CD4-positive, CD25-positive, alpha-beta regulatory T cell (primary cell): ENCODE measurements around the gene IFI44. TPM values are rescaled to one million over a fixed set of nuclear protein-coding genes. Genes with fewer than 3 reads are reported as not detected.

Experiments used
- ATAC-seq, 2 donors: fragments of 150-1000 bp; cut with Tn5 transposase; one replicate each; pipeline ENCODE4 v1.10.0; 2021; ENCODE audit warnings: low read depth in 2 of 2, moderate number of reproducible peaks in 2 of 2, moderate library complexity in 1 of 2
- DNase-seq, 3 donors: peaks; one replicate each; pipeline versions ENCODE4 v3.0.0 to v3.0.0-alpha.2; 2012 to 2022; ENCODE audit warnings: mixed read lengths in 1 of 3
- H3K27ac ChIP-seq: one replicate; pipeline ENCODE4 v1.7.0; 2013; ENCODE audit warnings: mild to moderate bottlenecking, low read length; ENCODE audit not compliant: insufficient read depth, poor library complexity, severe bottlenecking
- H3K27me3 ChIP-seq: one replicate; pipeline ENCODE4 v1.7.0; 2013; ENCODE audit warnings: low read length; ENCODE audit not compliant: control insufficient read depth, insufficient read depth
- H3K36me3 ChIP-seq: one replicate; pipeline ENCODE4 v1.7.0; 2013; ENCODE audit warnings: mild to moderate bottlenecking, low read length, moderate library complexity; ENCODE audit not compliant: control insufficient read depth, insufficient read depth
- H3K4me1 ChIP-seq: 2 replicates; pipeline ENCODE4 v1.7.0; 2013; ENCODE audit warnings: mild to moderate bottlenecking, low read length; ENCODE audit not compliant: insufficient read depth, control insufficient read depth, poor library complexity, severe bottlenecking
- H3K4me3 ChIP-seq: one replicate; pipeline ENCODE4 v1.7.0; 2013; ENCODE audit warnings: low read depth, mild to moderate bottlenecking, low read length, moderate library complexity
- H3K9me3 ChIP-seq, 2 experiments: 1 replicate in 1 of 2; 2 replicates in 1 of 2; pipeline ENCODE4 v1.7.0; 2013; ENCODE audit warnings: low read length in 2 of 2, mild to moderate bottlenecking in 1 of 2, moderate library complexity in 1 of 2; ENCODE audit not compliant: control insufficient read depth in 2 of 2
- H3K27ac Mint-ChIP-seq, 3 donors: one replicate each; pipeline ENCODE4 v1.8.0; 2020 to 2022; ENCODE audit warnings: mild to moderate bottlenecking in 3 of 3, mixed read lengths in 3 of 3, moderate library complexity in 2 of 3
- H3K27me3 Mint-ChIP-seq: one replicate; pipeline ENCODE4 v1.8.0; 2022; ENCODE audit warnings: mild to moderate bottlenecking, mixed read lengths
- H3K36me3 Mint-ChIP-seq: one replicate; pipeline ENCODE4 v1.8.0; 2020; ENCODE audit warnings: mixed read lengths
- H3K4me1 Mint-ChIP-seq, 4 donors: one replicate each; pipeline ENCODE4 v1.8.0; 2020 to 2022; ENCODE audit warnings: mixed read lengths in 4 of 4, mild to moderate bottlenecking in 1 of 4
- H3K4me3 Mint-ChIP-seq, 4 donors: one replicate each; pipeline ENCODE4 v1.8.0; 2020 to 2022; ENCODE audit warnings: mild to moderate bottlenecking in 4 of 4, mixed read lengths in 4 of 4, moderate library complexity in 3 of 4
- H3K9me3 Mint-ChIP-seq, 7 donors: one replicate each; pipeline ENCODE4 v1.8.0; 2020 to 2022; ENCODE audit warnings: mixed read lengths in 7 of 7, mild to moderate bottlenecking in 3 of 7, moderate library complexity in 2 of 7
- polyA plus RNA-seq, 4 donors: library from polyadenylated mRNA; unstranded; fragments of 300-500 nt; fragmentation: Illumina TruSeq; gene quantifications; one replicate each; pipeline ENCODE4 v1.2.3, GENCODE V29; 2021
- total RNA-seq: library from RNA; stranded (reverse); gene quantifications from one replicate; pipeline ENCODE4 v1.2.3, GENCODE V29; 2022

The IFI44 gene
- total and polyA plus RNA-seq, 5 donors from 2014 or later = 10.2 to 53.9 (median 21.3) TPM

DNA sequence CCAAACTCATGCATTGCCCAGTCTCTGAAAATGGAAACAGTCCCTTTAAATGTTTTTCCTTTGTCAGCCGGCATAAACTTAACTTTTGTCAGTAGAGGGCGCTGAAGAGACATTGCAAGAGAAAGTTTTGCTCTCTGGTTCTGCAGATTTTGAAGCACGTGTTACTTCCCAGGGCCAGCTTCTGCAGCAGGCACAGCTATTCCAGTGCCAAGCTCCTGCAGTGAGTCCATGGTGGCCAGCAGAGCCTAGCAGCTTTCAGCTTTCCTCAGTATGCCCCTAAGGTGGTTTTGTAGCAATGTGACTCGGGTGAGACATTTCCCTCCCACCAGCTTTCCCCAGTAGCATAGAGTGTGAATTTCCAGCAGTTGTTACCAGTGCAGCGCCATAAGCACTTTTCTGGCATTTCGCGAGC lies 32.0 kb upstream of the IFI44 start:
- peaks cover 6 to 44% (median 29%) of the 10 kb centered on the region in 4 donors for H3K4me1 Mint-ChIP-seq
- H3K27me3 Mint-ChIP-seq = no peaks in the 10 kb centered on the region
- no peaks in the 10 kb centered on the region for H3K9me3 Mint-ChIP-seq
- no peaks in the 10 kb centered on the region for H3K36me3 Mint-ChIP-seq
- Histone ChIP-seq H3K4me1 (peaks cover 19% of the 10 kb centered on the region), H3K4me3 (no peak overlapping the region), H3K27ac (no peak overlapping the region), H3K36me3 (no peaks in the 10 kb centered on the region), H3K27me3 (no peaks in the 10 kb centered on the region), H3K9me3 (no peaks in the 10 kb centered on the region)
- H3K27ac Mint-ChIP-seq = peak overlapping the region in 1 of 3 donors; percentile 43
- peak; percentile 57 to 64 for ATAC-seq
- peak overlapping the region in 2 of 4 donors; percentile 8 to 81 for H3K4me3 Mint-ChIP-seq
- DNase-seq = peak; percentile 43 to 83 (median 78)

GRCh38 chr1:78619032-78619431 lies 30.6 kb upstream of the IFI44 start:
- Histone ChIP-seq H3K36me3 (no peaks in the 10 kb centered on the region), H3K27me3 (no peaks in the 10 kb centered on the region), H3K4me3 (no peak overlapping the region), H3K27ac (no peak overlapping the region), H3K4me1 (peaks cover 19% of the 10 kb centered on the region), H3K9me3 (no peaks in the 10 kb centered on the region)
- Mint-ChIP-seq H3K27me3 (no peaks in the 10 kb centered on the region), H3K27ac (peak overlapping the region; percentile 74 to 99 (median 89)), H3K4me3 (peak overlapping the region in 3 of 4 donors; percentile 66 to 95 (median 76)), H3K4me1 (peaks cover 6 to 57% (median 39%) of the 10 kb centered on the region in 4 donors), H3K9me3 (no peaks in the 10 kb centered on the region), H3K36me3 (peaks cover 2% of the 10 kb centered on the region)
- DNase-seq (no peak), ATAC-seq (no peak)

DNA sequence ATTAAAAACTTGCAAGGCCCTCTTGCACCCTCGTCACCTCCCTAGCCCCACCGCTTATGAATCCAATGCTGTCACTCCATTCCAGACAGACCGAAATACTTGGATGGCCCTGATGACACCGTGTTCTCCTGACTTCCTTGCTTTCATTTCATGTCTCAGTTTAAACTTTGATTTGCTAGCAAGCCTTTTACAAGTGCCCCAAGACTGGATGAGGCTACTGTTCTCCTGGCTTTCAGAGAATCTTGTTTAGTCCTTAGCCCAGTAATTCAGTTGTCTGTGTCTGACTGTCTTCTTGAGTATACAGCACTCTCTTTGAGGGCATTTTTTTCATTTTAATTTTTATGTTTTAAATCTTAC lies 30.2 kb upstream of the IFI44 start:
- H3K4me3 ChIP-seq = peak overlapping the region; percentile 77
- Mint-ChIP-seq H3K27me3 (no peaks in the 10 kb centered on the region), H3K27ac (peak overlapping the region; percentile 74 to 99 (median 89)), H3K4me1 (peaks cover 6 to 61% (median 43%) of the 10 kb centered on the region in 4 donors), H3K9me3 (no peaks in the 10 kb centered on the region), H3K4me3 (peak overlapping the region in 3 of 4 donors; percentile 66 to 95 (median 76)), H3K36me3 (peaks cover 6% of the 10 kb centered on the region)
- H3K36me3 ChIP-seq = no peaks in the 10 kb centered on the region
- peaks cover 19% of the 10 kb centered on the region for H3K4me1 ChIP-seq
- no peaks in the 10 kb centered on the region for H3K27me3 ChIP-seq
- H3K9me3 ChIP-seq = no peaks in the 10 kb centered on the region
- DNase-seq (no peak), ATAC-seq (peak in 1 of 2 donors; percentile 6)
- no peak overlapping the region for H3K27ac ChIP-seq

DNA sequence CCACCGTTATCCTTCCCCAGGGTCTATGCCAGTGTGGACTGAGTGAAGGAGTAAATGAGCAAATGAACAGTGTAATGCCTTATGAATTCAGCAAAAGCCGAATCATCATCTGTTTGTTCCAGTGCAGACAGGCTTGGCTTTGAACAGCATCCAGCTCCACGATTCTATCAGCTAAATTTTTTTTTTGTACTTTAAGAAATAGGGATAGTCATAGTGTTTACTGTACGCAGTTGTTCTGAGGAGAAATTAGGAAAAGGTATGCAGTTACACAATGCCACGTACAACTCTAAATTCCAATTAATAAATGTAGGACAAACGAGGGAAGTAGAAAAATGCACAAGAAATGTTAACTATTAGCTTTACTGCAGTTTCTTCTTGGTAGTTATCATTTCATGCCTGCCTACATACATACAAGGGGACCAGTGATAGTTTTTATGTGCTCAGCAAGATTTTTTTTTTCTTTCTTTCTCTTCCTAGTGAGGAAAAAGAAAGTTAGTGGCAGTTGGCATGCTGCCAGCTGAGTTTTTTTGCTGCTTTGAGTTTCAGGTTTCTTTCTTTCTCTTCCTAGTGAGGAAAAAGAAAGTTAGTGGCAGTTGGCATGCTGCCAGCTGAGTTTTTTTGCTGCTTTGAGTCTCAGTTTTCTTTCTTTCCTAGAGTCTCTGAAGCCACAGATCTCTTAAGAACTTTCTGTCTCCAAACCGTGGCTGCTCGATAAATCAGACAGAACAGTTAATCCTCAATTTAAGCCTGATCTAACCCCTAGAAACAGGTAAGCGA lies 29.6 kb upstream of the IFI44 start, which contains the start of gene IFI44L:
IFI44L (plus strand) TSS at position 646 of the 777 bp plus-strand sequence. CDS start 7,468 bp downstream, outside the sequence.
- peak; percentile 43 to 60 for ATAC-seq
- Histone ChIP-seq H3K4me3 (peak within 1 kb of the TSS; percentile 77), H3K27me3 (no peaks in the 10 kb centered on the region), H3K36me3 (no peaks in the 10 kb centered on the region), H3K27ac (peak within 1 kb of the TSS; percentile 39), H3K4me1 (peaks cover 19% of the 10 kb centered on the region), H3K9me3 (no peaks in the 10 kb centered on the region)
- Mint-ChIP-seq H3K27ac (peak within 1 kb of the TSS; percentile 74 to 99 (median 89)), H3K4me3 (peak within 1 kb of the TSS; percentile 39 to 95 (median 71)), H3K9me3 (no peaks in the 10 kb centered on the region), H3K27me3 (no peaks in the 10 kb centered on the region), H3K36me3 (peaks cover 8% of the 10 kb centered on the region), H3K4me1 (peaks cover 10 to 67% (median 48%) of the 10 kb centered on the region in 4 donors)
- peak; percentile 12 to 44 (median 33) for DNase-seq

- peaks cover 16 to 72% (median 51%) of the 10 kb centered on the region in 4 donors for H3K4me1 Mint-ChIP-seq
Measured at GRCh38 chr1:78620666-78621065, 29.0 kb upstream of the IFI44 start.

DNA sequence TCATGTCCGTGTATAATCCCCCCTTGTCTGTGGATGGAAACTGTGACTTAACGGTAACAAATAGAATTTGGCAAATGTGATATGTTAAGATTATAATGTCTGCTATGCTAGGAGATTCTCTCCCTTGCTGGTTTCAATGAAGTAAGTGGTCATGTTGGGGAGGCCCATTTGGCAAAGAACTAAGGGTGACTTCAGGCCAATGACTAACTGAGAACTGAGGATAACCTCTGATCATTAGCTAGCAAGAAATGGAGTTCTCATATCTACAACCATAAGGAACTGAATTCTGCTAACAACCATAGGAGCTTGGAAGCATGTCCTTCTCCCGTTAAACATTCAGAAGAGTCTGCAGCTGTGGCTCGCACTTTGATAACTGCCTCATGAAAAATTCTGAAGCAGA lies 27.1 kb upstream of the IFI44 start:
- Mint-ChIP-seq H3K27ac (peak overlapping the region; percentile 48 to 87 (median 52)), H3K4me3 (peak overlapping the region in 3 of 4 donors; percentile 20 to 90 (median 73)), H3K4me1 (peaks cover 16 to 77% (median 56%) of the 10 kb centered on the region in 4 donors), H3K27me3 (no peaks in the 10 kb centered on the region), H3K36me3 (peaks cover 8% of the 10 kb centered on the region), H3K9me3 (no peaks in the 10 kb centered on the region)
- Histone ChIP-seq H3K4me1 (peaks cover 19% of the 10 kb centered on the region), H3K36me3 (no peaks in the 10 kb centered on the region), H3K27ac (no peak overlapping the region), H3K4me3 (peak overlapping the region; percentile 38), H3K9me3 (no peaks in the 10 kb centered on the region), H3K27me3 (no peaks in the 10 kb centered on the region)
- ATAC-seq (no peak), DNase-seq (no peak)

More at GRCh38 chr1:78620666-78621065, 29.0 kb upstream of the IFI44 start:
- Mint-ChIP-seq H3K4me3 (peak overlapping the region; percentile 39 to 95 (median 71)), H3K36me3 (peaks cover 8% of the 10 kb centered on the region), H3K27me3 (no peaks in the 10 kb centered on the region), H3K27ac (peak overlapping the region; percentile 74 to 99 (median 89)), H3K9me3 (no peaks in the 10 kb centered on the region)
- Histone ChIP-seq H3K9me3 (no peaks in the 10 kb centered on the region), H3K27me3 (no peaks in the 10 kb centered on the region), H3K4me1 (peaks cover 19% of the 10 kb centered on the region), H3K27ac (peak overlapping the region; percentile 39), H3K4me3 (peak overlapping the region; percentile 77), H3K36me3 (no peaks in the 10 kb centered on the region)
- ATAC-seq = no peak
- DNase-seq = no peak

GRCh38 chr1:78624035-78624434 lies 25.6 kb upstream of the IFI44 start:
- DNase-seq = no peak
- Mint-ChIP-seq H3K27ac (peak overlapping the region; percentile 18 to 48 (median 48)), H3K36me3 (peaks cover 8% of the 10 kb centered on the region), H3K9me3 (no peaks in the 10 kb centered on the region), H3K4me3 (peak overlapping the region in 3 of 4 donors; percentile 20 to 51 (median 28)), H3K4me1 (peaks cover 16 to 70% (median 50%) of the 10 kb centered on the region in 4 donors), H3K27me3 (no peaks in the 10 kb centered on the region)
- Histone ChIP-seq H3K4me1 (peaks cover 19% of the 10 kb centered on the region), H3K27me3 (no peaks in the 10 kb centered on the region), H3K9me3 (no peaks in the 10 kb centered on the region), H3K36me3 (no peaks in the 10 kb centered on the region), H3K4me3 (no peak overlapping the region), H3K27ac (no peak overlapping the region)
- ATAC-seq = no peak
